HG02981 (cell line): ENCODE results near the gene CSTB.

Experiments
- ATAC-seq: cut with Tn5 transposase; IDR thresholded peaks from one replicate; pipeline ENCODE4 v1.9.1; 2021; ENCODE audit warnings: mild to moderate bottlenecking, moderate library complexity; ENCODE audit not compliant: unreplicated experiment

Gene CSTB

DNA sequence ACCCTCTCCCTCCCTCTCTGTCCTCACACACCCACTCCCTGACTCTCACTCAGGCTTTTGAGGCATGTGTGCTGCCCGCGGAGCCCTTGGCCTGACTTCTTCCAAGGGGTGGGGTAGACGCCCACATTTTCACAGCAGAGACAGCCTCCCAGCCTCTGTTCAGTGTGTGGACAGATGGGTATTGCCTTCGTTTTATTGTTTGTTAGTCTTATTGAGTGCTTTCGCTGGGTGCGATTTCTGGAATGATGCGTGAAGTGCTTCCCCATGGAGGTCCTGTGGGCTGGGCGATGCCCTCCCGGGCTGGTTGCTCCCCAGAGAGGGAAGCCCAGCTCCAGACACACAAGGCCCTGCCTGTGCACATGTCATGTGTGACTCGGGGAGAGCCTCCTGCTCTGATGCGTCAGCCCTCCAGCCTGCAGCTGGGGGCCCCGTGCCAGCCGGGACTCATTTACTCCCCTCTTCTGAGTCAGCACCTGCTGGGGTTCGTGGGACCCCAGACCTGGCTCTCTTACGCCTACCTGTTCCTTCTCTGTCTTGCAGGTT is 42.5 kb downstream of the CSTB start:
- ATAC-seq = no peak

DNA sequence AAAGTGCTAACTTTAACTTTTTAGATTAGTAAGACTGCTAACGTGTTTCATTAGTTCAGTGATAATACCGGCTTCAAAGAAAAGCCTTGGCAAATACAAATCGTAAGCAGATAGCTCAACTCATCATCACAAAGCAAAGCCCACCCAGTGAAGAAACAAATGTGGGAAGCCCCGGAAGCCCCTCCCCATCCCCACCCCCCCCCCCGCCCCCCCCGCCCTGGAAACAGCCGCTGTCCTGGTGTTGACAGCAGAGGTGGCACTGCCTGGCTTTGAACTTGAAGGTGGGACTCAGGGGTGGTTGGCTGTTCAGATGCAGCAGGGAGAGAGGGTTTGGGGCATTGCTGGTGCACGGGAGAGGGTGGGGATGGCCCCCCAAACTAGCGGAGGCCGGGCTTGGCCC is 43.0 kb downstream of the CSTB start:
- ATAC-seq = no peak

- no peak for ATAC-seq
These were observed 44.0 kb downstream of the CSTB start for GRCh38 chr21:43731891-43732711.

GRCh38 chr21:43731476-43731875 is 44.6 kb downstream of the CSTB start:
- no peak for ATAC-seq

GRCh38 chr21:43728467-43729390 is 47.4 kb downstream of the CSTB start:
- peak; percentile 64 for ATAC-seq

DNA sequence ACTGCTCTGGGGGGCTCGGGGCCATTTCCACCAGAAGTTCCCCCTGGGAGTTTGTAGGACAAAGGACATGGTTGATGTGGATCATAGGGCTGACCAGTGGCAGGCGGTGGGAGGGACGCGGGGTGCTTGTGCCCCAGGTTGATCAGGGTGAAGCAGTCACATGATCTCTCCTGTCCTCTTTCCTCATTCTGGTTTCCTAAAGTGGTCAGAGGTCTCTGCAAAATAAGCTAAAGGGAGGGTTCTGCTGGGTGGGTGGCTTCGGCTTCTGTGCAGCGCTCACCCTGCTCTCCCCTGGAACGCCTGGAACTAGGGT is 48.0 kb downstream of the CSTB start:
- ATAC-seq = no peak

DNA sequence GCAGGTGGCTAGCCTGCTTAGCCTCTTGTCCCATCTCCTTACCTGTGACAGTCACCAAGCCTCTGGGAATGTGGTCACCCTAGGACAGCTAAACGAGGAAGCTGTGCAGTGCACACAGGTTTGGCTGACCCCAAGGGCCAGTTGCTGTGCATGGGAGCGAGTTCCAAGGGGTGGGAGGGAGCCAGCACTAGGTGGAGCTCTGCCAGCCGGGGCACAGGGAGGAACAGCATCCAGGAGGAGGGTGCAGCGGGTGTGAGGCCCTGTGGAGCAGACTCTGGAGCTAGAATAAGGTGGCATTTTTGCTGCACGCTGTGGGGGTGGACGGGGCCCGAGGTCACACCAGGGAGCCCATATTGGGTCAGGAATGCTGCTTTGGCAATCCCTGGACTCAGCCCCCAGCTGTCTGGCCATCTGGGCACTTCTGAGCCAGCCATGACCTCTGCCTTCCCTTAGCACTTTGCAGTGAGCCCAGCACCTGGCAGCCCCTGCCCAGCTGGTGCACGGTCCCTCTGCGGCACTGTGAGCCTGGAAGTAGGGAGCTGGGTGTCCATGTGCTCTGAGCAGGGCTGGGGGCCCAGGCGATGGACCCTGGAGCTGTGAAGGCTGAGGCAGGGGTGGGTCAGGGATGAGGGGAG is 48.5 kb downstream of the CSTB start:
- no peak for ATAC-seq

DNA sequence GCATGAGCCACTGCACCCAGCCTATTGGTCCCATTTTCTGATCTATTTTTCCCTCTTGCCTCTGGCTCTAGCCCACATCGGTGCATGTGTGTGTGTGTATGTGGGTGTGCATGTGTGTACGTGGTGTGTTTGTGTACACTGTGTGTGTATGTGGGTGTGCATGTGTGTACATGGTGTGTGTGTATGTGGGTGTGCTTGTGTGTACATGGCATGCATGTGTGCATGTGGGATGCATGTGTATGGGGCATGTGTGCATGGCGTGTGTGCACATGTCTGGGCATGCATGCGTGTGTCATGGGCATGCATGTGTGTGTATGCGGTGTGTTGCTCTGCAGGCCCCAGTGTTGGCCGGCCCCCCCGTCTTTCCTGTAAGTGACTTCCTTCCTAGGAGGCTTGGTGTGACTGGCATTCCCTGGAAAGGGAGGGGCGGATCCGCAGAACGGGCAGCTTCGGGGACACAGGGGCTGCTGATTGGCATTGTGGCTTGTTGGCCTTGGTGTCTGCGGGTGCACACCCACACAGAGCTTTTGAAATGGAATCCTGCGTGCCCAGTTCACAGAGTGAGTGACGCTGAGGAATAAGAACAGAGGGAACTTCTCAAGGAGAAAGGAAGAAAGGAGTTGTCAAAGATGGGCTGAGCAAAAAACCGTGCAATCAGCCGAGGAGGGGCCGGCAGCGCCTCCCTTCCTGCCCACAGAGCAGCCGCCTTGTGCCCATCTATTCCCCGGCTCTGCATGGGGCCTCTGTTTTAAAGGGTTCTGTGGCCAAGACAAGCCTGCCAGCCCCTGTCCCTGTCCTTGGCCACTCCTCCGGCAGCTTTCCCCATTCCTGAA is 49.2 kb downstream of the CSTB start:
- ATAC-seq = no peak
